Trophoblast cell (in vitro differentiated cells and primary cell): ENCODE measurements around the gene FUOM.

Experiments used
- DNase-seq, 2 donors: peaks; one replicate each; pipeline ENCODE4 v3.0.0-alpha.2; 2016
- H2AFZ ChIP-seq: 2 replicates; pipeline ENCODE4 v1.6.1; 2013; ENCODE audit warnings: low read length, moderate library complexity, mild to moderate bottlenecking; ENCODE audit not compliant: insufficient read depth, poor library complexity
- H2AK5ac ChIP-seq: 2 replicates; pipeline ENCODE4 v1.6.1; 2013; ENCODE audit warnings: mild to moderate bottlenecking, low read length
- H2BK120ac ChIP-seq: 2 replicates; pipeline ENCODE4 v1.6.1; 2013; ENCODE audit warnings: low read length, mild to moderate bottlenecking, moderate library complexity; ENCODE audit not compliant: insufficient read depth, poor library complexity
- H2BK12ac ChIP-seq: 2 replicates; pipeline ENCODE4 v1.6.1; 2013; ENCODE audit warnings: mild to moderate bottlenecking, low read length, moderate library complexity
- H2BK5ac ChIP-seq: 2 replicates; pipeline ENCODE4 v1.6.1; 2013; ENCODE audit warnings: low read length, low read depth, moderate library complexity, mild to moderate bottlenecking; ENCODE audit not compliant: poor library complexity
- H3K14ac ChIP-seq: 2 replicates; pipeline ENCODE4 v1.6.1; 2013; ENCODE audit warnings: mild to moderate bottlenecking, low read length
- H3K18ac ChIP-seq: 2 replicates; pipeline ENCODE4 v1.6.1; 2013; ENCODE audit warnings: mild to moderate bottlenecking, low read length
- H3K23ac ChIP-seq: 2 replicates; pipeline ENCODE4 v1.6.1; 2013; ENCODE audit warnings: low read length
- H3K27ac ChIP-seq: 2 replicates; pipeline ENCODE4 v1.5.1; 2013; ENCODE audit warnings: low read depth, mild to moderate bottlenecking, inconsistent platforms, low read length, moderate library complexity
- H3K27me3 ChIP-seq: 2 replicates; pipeline ENCODE4 v1.6.1; 2013; ENCODE audit warnings: inconsistent platforms, mild to moderate bottlenecking, low read length, moderate library complexity; ENCODE audit not compliant: insufficient read depth
- H3K36me3 ChIP-seq, 2 experiments: 1 replicate in 1 of 2; 2 replicates in 1 of 2; pipeline ENCODE4 v1.6.1; 2013; ENCODE audit warnings: low read length in 2 of 2, mild to moderate bottlenecking in 2 of 2, moderate library complexity in 1 of 2; ENCODE audit not compliant: insufficient read depth in 2 of 2, control insufficient read depth in 1 of 2
- H3K4ac ChIP-seq: 2 replicates; pipeline ENCODE4 v1.6.1; 2013; ENCODE audit warnings: low read depth, mild to moderate bottlenecking, low read length, moderate library complexity
- H3K4me1 ChIP-seq, 2 experiments: 1 replicate in 1 of 2; 2 replicates in 1 of 2; pipeline ENCODE4 v1.6.1; 2013; ENCODE audit warnings: low read length in 2 of 2, mild to moderate bottlenecking in 2 of 2, moderate library complexity in 1 of 2; ENCODE audit not compliant: insufficient read depth in 2 of 2, control insufficient read depth in 1 of 2
- H3K4me2 ChIP-seq: 2 replicates; pipeline ENCODE4 v1.6.1; 2013; ENCODE audit warnings: inconsistent platforms, mild to moderate bottlenecking, low read length, moderate library complexity
- H3K4me3 ChIP-seq: 2 replicates; pipeline ENCODE4 v1.5.1; 2013; ENCODE audit warnings: mild to moderate bottlenecking, low read depth, low read length, inconsistent platforms
- H3K79me1 ChIP-seq: one replicate; pipeline ENCODE4 v1.6.1; 2013; ENCODE audit warnings: low read length
- H3K79me2 ChIP-seq: 2 replicates; pipeline ENCODE4 v1.6.1; 2013; ENCODE audit warnings: low read length, mild to moderate bottlenecking; ENCODE audit not compliant: control insufficient read depth, insufficient read depth, poor library complexity
- H3K9ac ChIP-seq: 2 replicates; pipeline ENCODE4 v1.6.1; 2013; ENCODE audit warnings: mild to moderate bottlenecking, low read length
- H3K9me3 ChIP-seq: 2 replicates; pipeline ENCODE4 v1.6.1; 2013; ENCODE audit warnings: low read depth, mild to moderate bottlenecking, control low read depth, inconsistent platforms, low read length; ENCODE audit not compliant: insufficient read depth
- H4K12ac ChIP-seq: 2 replicates; pipeline ENCODE4 v1.6.1; 2013; ENCODE audit warnings: low read depth, mild to moderate bottlenecking, low read length, moderate library complexity
- H4K8ac ChIP-seq: 2 replicates; pipeline ENCODE4 v1.6.1; 2013; ENCODE audit warnings: low read depth, mild to moderate bottlenecking, low read length, moderate library complexity
- H4K91ac ChIP-seq: one replicate; pipeline ENCODE4 v1.6.1; 2013; ENCODE audit warnings: low read depth, mild to moderate bottlenecking, low read length, moderate library complexity
- WGBS: extraction: QIAGEN DNeasy Blood & Tissue Kit; methylation state at CpG from one replicate; pipeline ENCODE4 v1.1.7; 2013; ENCODE audit warnings: missing lambda C conversion rate; ENCODE audit not compliant: insufficient read length, insufficient coverage; ENCODE audit errors: extremely low coverage; 5-methylcytosine and 5-hydroxymethylcytosine counted together

Gene FUOM

GRCh38 chr10:133353202-133353959, 4.4 kb downstream of the FUOM start:
- H4K12ac ChIP-seq: no peak overlapping the region
- no peak overlapping the region for H2AK5ac ChIP-seq
- no peak overlapping the region for H2AFZ ChIP-seq
- no peak overlapping the region for H3K14ac ChIP-seq
- no CpG with 5 or more reads among the region's 16 CpGs for WGBS
- no peak overlapping the region for H3K18ac ChIP-seq
- no peak overlapping the region for H3K4me3 ChIP-seq
- no peak overlapping the region for H4K91ac ChIP-seq
- DNase-seq: no peak
- H2BK120ac ChIP-seq: no peak overlapping the region
- H3K27ac ChIP-seq: no peak overlapping the region
- H4K8ac ChIP-seq: no peak overlapping the region
- H3K4me1 ChIP-seq: peaks cover 8 to 9% of the 10 kb centered on the region in 2 experiments
- peaks cover 4% of the 10 kb centered on the region for H3K9me3 ChIP-seq
- no peak overlapping the region for H3K4ac ChIP-seq
- H3K9ac ChIP-seq: no peak overlapping the region
- peaks cover 6% of the 10 kb centered on the region for H3K79me1 ChIP-seq
- peaks cover 4% of the 10 kb centered on the region for H3K79me2 ChIP-seq
- no peak overlapping the region for H2BK5ac ChIP-seq
- no peak overlapping the region for H3K23ac ChIP-seq
- no peak overlapping the region for H3K4me2 ChIP-seq
- H3K27me3 ChIP-seq: no peaks in the 10 kb centered on the region
- no peak overlapping the region for H2BK12ac ChIP-seq
- H3K36me3 ChIP-seq: peaks cover 4% of the 10 kb centered on the region in 2 experiments

- H3K9ac ChIP-seq: no peak overlapping the region
- no peak overlapping the region for H3K4ac ChIP-seq
- H3K9me3 ChIP-seq: peaks cover 4% of the 10 kb centered on the region
- H3K4me3 ChIP-seq: no peak overlapping the region
- no peak for DNase-seq
- H3K36me3 ChIP-seq: peaks cover 4% of the 10 kb centered on the region in 2 experiments
- H2BK12ac ChIP-seq: no peak overlapping the region
- H3K27me3 ChIP-seq: no peaks in the 10 kb centered on the region
- H2AFZ ChIP-seq: no peak overlapping the region
- no peaks in the 10 kb centered on the region for H3K79me1 ChIP-seq
- H3K27ac ChIP-seq: no peak overlapping the region
- no CpG with 5 or more reads among the region's 24 CpGs for WGBS
- peaks cover 6% of the 10 kb centered on the region in 2 experiments for H3K4me1 ChIP-seq
- H3K79me2 ChIP-seq: no peaks in the 10 kb centered on the region
- H2BK5ac ChIP-seq: no peak overlapping the region
- H2AK5ac ChIP-seq: no peak overlapping the region
- no peak overlapping the region for H3K18ac ChIP-seq
- no peak overlapping the region for H4K12ac ChIP-seq
- H3K4me2 ChIP-seq: no peak overlapping the region
- H2BK120ac ChIP-seq: no peak overlapping the region
- H3K23ac ChIP-seq: no peak overlapping the region
- no peak overlapping the region for H4K91ac ChIP-seq
- no peak overlapping the region for H4K8ac ChIP-seq
- H3K14ac ChIP-seq: no peak overlapping the region
Observed at GRCh38 chr10:133351408-133352318, 6.2 kb downstream of the FUOM start.

GRCh38 chr10:133350950-133351329, 6.9 kb downstream of the FUOM start:
- no CpG with 5 or more reads among the region's 13 CpGs for WGBS
- no peak overlapping the region for H3K14ac ChIP-seq

GRCh38 chr10:133350283-133350949, 7.4 kb downstream of the FUOM start:
- no peak overlapping the region for H3K18ac ChIP-seq
- no CpG with 5 or more reads among the region's 12 CpGs for WGBS

More at GRCh38 chr10:133350950-133351329, 6.9 kb downstream of the FUOM start:
- H3K4me1 ChIP-seq: peaks cover 0 to 3% of the 10 kb centered on the region in 2 experiments
- H3K79me2 ChIP-seq: no peaks in the 10 kb centered on the region
- no peaks in the 10 kb centered on the region for H3K27me3 ChIP-seq
- no peak overlapping the region for H3K9ac ChIP-seq
- no peak for DNase-seq
- no peak overlapping the region for H3K27ac ChIP-seq
- no peak overlapping the region for H2BK12ac ChIP-seq
- no peak overlapping the region for H4K91ac ChIP-seq
- H3K4ac ChIP-seq: no peak overlapping the region
- H3K4me3 ChIP-seq: no peak overlapping the region
- no peak overlapping the region for H3K18ac ChIP-seq
- H3K79me1 ChIP-seq: no peaks in the 10 kb centered on the region
- H4K12ac ChIP-seq: no peak overlapping the region
- H2BK5ac ChIP-seq: no peak overlapping the region
- H3K23ac ChIP-seq: no peak overlapping the region
- H2BK120ac ChIP-seq: no peak overlapping the region
- no peak overlapping the region for H2AFZ ChIP-seq
- H3K36me3 ChIP-seq: peaks cover 1 to 4% of the 10 kb centered on the region in 2 experiments
- no peak overlapping the region for H2AK5ac ChIP-seq
- no peak overlapping the region for H3K4me2 ChIP-seq
- H4K8ac ChIP-seq: no peak overlapping the region
- H3K9me3 ChIP-seq: peaks cover 4% of the 10 kb centered on the region

More at GRCh38 chr10:133350283-133350949, 7.4 kb downstream of the FUOM start:
- Histone ChIP-seq H3K27me3 (no peaks in the 10 kb centered on the region), H4K8ac (no peak overlapping the region), H4K12ac (no peak overlapping the region), H3K4me2 (no peak overlapping the region), H3K36me3 (peaks cover 0 to 4% of the 10 kb centered on the region in 2 experiments), H3K4me1 (peaks cover 0 to 3% of the 10 kb centered on the region in 2 experiments), H3K23ac (no peak overlapping the region), H3K79me1 (no peaks in the 10 kb centered on the region), H3K4ac (no peak overlapping the region), H2BK12ac (no peak overlapping the region), H3K4me3 (no peak overlapping the region), H3K14ac (no peak overlapping the region), H4K91ac (no peak overlapping the region), H3K27ac (no peak overlapping the region), H2BK5ac (no peak overlapping the region), H2BK120ac (no peak overlapping the region), H3K9ac (no peak overlapping the region), H3K9me3 (peaks cover 4% of the 10 kb centered on the region), H2AFZ (no peak overlapping the region), H3K79me2 (no peaks in the 10 kb centered on the region), H2AK5ac (no peak overlapping the region)
- no peak for DNase-seq
